HCT116 (cell line): ENCODE measurements around the gene HMGXB3.

ENCODE experiments used
- CEBPB ChIP-seq: IDR thresholded peaks from 2 replicates; pipeline ENCODE4 v1.6.1; 2012; ENCODE audit warnings: low read depth
- CTCF ChIP-seq, 3 experiments: fragments of 200-600 bp in 1 of 3; sonication (generic) in 1 of 3; IDR thresholded peaks in 2 of 3; conservative IDR thresholded peaks in 1 of 3; 2 replicates each; pipeline ENCODE4 v1.5.1; 2012 to 2017; ENCODE audit warnings: low read depth in 2 of 3, low read length in 2 of 3, antibody characterized with exemption in 1 of 3, borderline replicate concordance in 1 of 3, control low read depth in 1 of 3, mild to moderate bottlenecking in 1 of 3, mixed read lengths in 1 of 3, mixed run types in 1 of 3, moderate library complexity in 1 of 3; ENCODE audit not compliant: insufficient read depth in 1 of 3
- EZH2 ChIP-seq: fragments of 200-600 bp; sonication (generic); IDR thresholded peaks from 2 replicates; pipeline ENCODE4 v1.6.1; 2017; ENCODE audit warnings: antibody characterized with exemption, mixed run types
- POLR2A ChIP-seq: IDR thresholded peaks from 2 replicates; pipeline ENCODE4 v1.7.0; 2011; ENCODE audit warnings: borderline replicate concordance; ENCODE audit not compliant: insufficient read depth, insufficient read length; ENCODE audit errors: extremely low read depth
- SIN3A ChIP-seq: IDR thresholded peaks from 2 replicates; pipeline ENCODE4 v1.6.1; 2012; ENCODE audit warnings: low read depth
- TCF7L2 ChIP-seq: IDR thresholded peaks from 2 replicates; pipeline ENCODE4 v1.7.0; 2011; ENCODE audit warnings: borderline replicate concordance, inconsistent platforms; ENCODE audit not compliant: insufficient read depth, insufficient read length; ENCODE audit errors: extremely low read depth

- TF ChIP-seq SIN3A: no peak
- TF ChIP-seq CTCF (IDR thresholded peaks at IDR 0.05 in 2 of 3, conservative IDR thresholded peaks at IDR 0.05 in 1 of 3; ENCODE audit: borderline replicate concordance in 1 of 3, insufficient read depth in 1 of 3, low read depth in 2 of 3, low read length in 2 of 3): no peak
- no peak for TF ChIP-seq TCF7L2
- no peak for TF ChIP-seq EZH2
- no peak for TF ChIP-seq POLR2A
- no peak for TF ChIP-seq CEBPB
Measured at GRCh38 chr5:150052226-150052955, 51.9 kb downstream of the HMGXB3 start.
